ENCODE results near the gene ASIC2. TPM values are rescaled to one million over a fixed set of nuclear protein-coding genes. Genes with fewer than 3 reads are reported as not detected.
"Not testable (repeated sequence)": the region's sequence is repeated elsewhere in the genome, so short reads cannot be mapped to it uniquely, and the experiment has no call there.

Gene ASIC2
- total RNA-seq, 1 experiment from 2014 or later: not detected

GRCh38 chr17:32988481-32989101, 304.5 kb downstream of the ASIC2 start:
- DNase-seq (ENCODE audit: low read depth, low spot score): no peak
- intact Hi-C loops (cut with micrococcal nuclease): no loop called here
- no peaks in the 10 kb centered on the region for H3K4me1 ChIP-seq (ENCODE audit: control insufficient read depth in 1 of 2, insufficient read depth in 2 of 2, low read length in 2 of 2)
- H4K20me1 ChIP-seq (ENCODE audit: insufficient read depth): no peaks in the 10 kb centered on the region
- H3K9ac ChIP-seq (ENCODE audit: low read length): no peak overlapping the region
- TF ChIP-seq SP1 (IDR thresholded peaks at IDR 0.05; ENCODE audit: low read depth) (no peak), ZBTB33 (IDR thresholded peaks at IDR 0.05; ENCODE audit: extremely low read depth, insufficient replicate concordance, low read length) (no peak), ATF3 (IDR thresholded peaks at IDR 0.05) (no peak), CEBPB (IDR thresholded peaks at IDR 0.05; ENCODE audit: low read depth) (no peak), REST (IDR thresholded peaks at IDR 0.05; ENCODE audit: low read depth) (no peak), YY1 (IDR thresholded peaks at IDR 0.05; ENCODE audit: extremely low read depth, insufficient replicate concordance, low read depth, low read length) (no peak), MAX (IDR thresholded peaks at IDR 0.05) (no peak), EZH2 (IDR thresholded peaks at IDR 0.05) (no peak)
- no TSS peak for BruUV-seq (replicated peaks)
- no peak for ATAC-seq
- H3K9me3 ChIP-seq (ENCODE audit: control insufficient read depth in 1 of 2, insufficient read depth in 1 of 2, low read depth in 1 of 2, low read length in 2 of 2): no peaks in the 10 kb centered on the region
- H2AFZ ChIP-seq (ENCODE audit: low read depth, low read length, poor library complexity, severe bottlenecking): no peak overlapping the region
- H3K27ac ChIP-seq (ENCODE audit: low read depth, low read length): no peak overlapping the region
- ChIA-PET CTCF (no interaction called here), POLR2A (no interaction called here), RAD21 (ENCODE audit: low non-redundant PET in 1 of 2, low total read pairs in 2 of 2, uncharacterized antibody in 2 of 2, unreplicated experiment in 2 of 2) (no interaction called here)
- no peaks in the 10 kb centered on the region; the same call in 1 of the 2 replicates for H3K27me3 ChIP-seq (ENCODE audit: insufficient read depth, low read length)
- H3K36me3 ChIP-seq (ENCODE audit: control insufficient read depth in 1 of 2, insufficient read depth in 2 of 2, low read length in 2 of 2): no peaks in the 10 kb centered on the region
- H3K9me2 ChIP-seq (ENCODE audit: insufficient read depth): no peaks in the 10 kb centered on the region
- H3K79me2 ChIP-seq (ENCODE audit: insufficient read depth, low read length): no peaks in the 10 kb centered on the region
- no peak overlapping the region for H3K4me3 ChIP-seq (replicated peaks in 1 of 2; ENCODE audit: low read depth in 1 of 2, low read length in 2 of 2)
- H3K4me2 ChIP-seq (ENCODE audit: low read length): no peak overlapping the region

- ChIA-PET POLR2A (interaction anchor here (1.3 kb wide), 1 partner anchor 10 kb away, joined by 3 read pairs; no protein-coding TSS in a partner anchor), CTCF (interaction anchor here (2.6 kb wide), 1 partner anchor 11 kb away, joined by 10 read pairs; no protein-coding TSS in a partner anchor)
- H3K4me3 ChIP-seq (replicated peaks in 1 of 2; ENCODE audit: low read depth in 1 of 2, low read length in 2 of 2); H3K79me2 ChIP-seq (ENCODE audit: insufficient read depth, low read length); intact Hi-C loops (cut with micrococcal nuclease); H3K4me2 ChIP-seq (ENCODE audit: low read length); H3K4me1 ChIP-seq (ENCODE audit: control insufficient read depth in 1 of 2, insufficient read depth in 2 of 2, low read length in 2 of 2); H3K9ac ChIP-seq (ENCODE audit: low read length); H2AFZ ChIP-seq (ENCODE audit: low read depth, low read length, poor library complexity, severe bottlenecking); H3K9me3 ChIP-seq (ENCODE audit: control insufficient read depth in 1 of 2, insufficient read depth in 1 of 2, low read depth in 1 of 2, low read length in 2 of 2); H4K20me1 ChIP-seq (ENCODE audit: insufficient read depth); RAD21 ChIA-PET (ENCODE audit: low non-redundant PET in 1 of 2, low total read pairs in 2 of 2, uncharacterized antibody in 2 of 2, unreplicated experiment in 2 of 2); H3K9me2 ChIP-seq (ENCODE audit: insufficient read depth); H3K27ac ChIP-seq (ENCODE audit: low read depth, low read length); H3K36me3 ChIP-seq (ENCODE audit: control insufficient read depth in 1 of 2, insufficient read depth in 2 of 2, low read length in 2 of 2); BruUV-seq (replicated peaks); DNase-seq (ENCODE audit: low read depth, low spot score); ATAC-seq; H3K27me3 ChIP-seq (ENCODE audit: insufficient read depth, low read length): not testable (repeated sequence)
Measured at GRCh38 chr17:32987868-32988267, 305.2 kb downstream of the ASIC2 start.
